Mucosa of rectum (tissue), 2 donors: ENCODE results near the gene DNHD1.

Experiments
- H3K27ac ChIP-seq, 2 donors: one replicate each; pipeline ENCODE4 v1.7.0; 2013; ENCODE audit warnings: inconsistent platforms in 2 of 2, low read depth in 2 of 2, low read length in 2 of 2
- H3K27me3 ChIP-seq, 2 donors: one replicate each; pipeline ENCODE4 v1.7.0; 2013; ENCODE audit warnings: low read length in 2 of 2; ENCODE audit not compliant: control insufficient read depth in 2 of 2, insufficient read depth in 2 of 2
- H3K36me3 ChIP-seq, 2 donors: one replicate each; pipeline ENCODE4 v1.7.0; 2013; ENCODE audit warnings: low read length in 2 of 2; ENCODE audit not compliant: control insufficient read depth in 2 of 2, insufficient read depth in 2 of 2
- H3K4me1 ChIP-seq, 2 donors: one replicate each; pipeline ENCODE4 v1.7.0; 2013; ENCODE audit warnings: low read length in 2 of 2, mild to moderate bottlenecking in 1 of 2; ENCODE audit not compliant: control insufficient read depth in 2 of 2, insufficient read depth in 2 of 2
- H3K4me3 ChIP-seq, 2 donors: one replicate each; pipeline ENCODE4 v1.7.0; 2013; ENCODE audit warnings: low read length in 2 of 2
- H3K9ac ChIP-seq, 2 donors: one replicate each; pipeline ENCODE4 v1.7.0; 2013; ENCODE audit warnings: low read length in 2 of 2, low read depth in 1 of 2, mild to moderate bottlenecking in 1 of 2
- H3K9me3 ChIP-seq, 2 donors: one replicate each; pipeline ENCODE4 v1.7.0; 2013; ENCODE audit warnings: low read length in 2 of 2; ENCODE audit not compliant: control insufficient read depth in 2 of 2
- donor health status: healthy.
- donor health status: Normal muscosa, but diverticular disease.

The DNHD1 gene

DNA sequence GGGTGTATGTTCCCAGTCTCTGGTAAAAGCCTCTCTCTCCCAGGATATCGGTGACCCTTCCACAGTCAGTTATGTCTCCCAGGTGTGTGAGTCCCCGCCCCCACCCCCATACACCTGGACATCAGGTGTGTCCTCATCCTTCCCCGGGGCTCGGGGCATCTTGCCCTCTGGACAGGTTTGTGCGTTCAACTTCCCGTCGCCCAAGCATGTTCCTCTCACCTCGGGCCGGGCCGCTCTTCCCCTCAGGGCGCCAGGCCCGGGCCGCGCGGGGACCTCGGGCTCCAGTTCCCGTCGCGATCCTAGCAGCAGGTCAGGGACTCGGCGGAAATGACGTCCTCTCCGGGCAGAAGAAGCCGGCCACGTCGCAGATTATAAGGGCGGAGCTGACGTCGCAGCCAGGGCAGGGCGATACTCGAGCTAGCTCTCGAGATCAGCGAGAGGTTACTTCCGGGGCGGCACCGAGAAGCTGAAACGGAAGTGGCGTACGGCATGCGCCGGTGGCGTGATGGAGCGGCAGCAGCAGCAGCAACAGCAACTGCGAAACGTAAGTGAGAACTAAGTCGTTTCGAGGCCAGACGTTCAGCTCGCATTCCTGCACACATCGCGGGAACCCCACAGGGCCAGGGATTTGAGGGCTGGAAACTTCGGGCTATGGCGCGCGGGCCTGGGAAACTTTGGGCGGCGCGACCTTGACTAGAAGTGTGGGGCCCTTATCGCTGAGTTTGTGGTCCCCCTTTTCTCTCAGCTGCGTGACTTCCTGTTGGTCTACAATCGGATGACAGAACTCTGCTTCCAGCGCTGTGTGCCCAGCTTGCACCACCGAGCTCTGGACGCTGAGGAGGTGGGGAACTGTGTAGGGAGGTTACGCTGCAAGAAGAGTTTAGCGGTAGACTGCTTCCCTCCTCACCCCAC is 15.8 kb upstream of the DNHD1 start, which contains the start of the genes ARFIP2 and TIMM10B:
Gene ARFIP2 (minus strand): TSS at position 320 of the 912 bp plus-strand sequence. CDS start 910 bp downstream, outside the sequence.
Gene TIMM10B (plus strand): TSS at position 490 of the 912 bp plus-strand sequence. CDS start 16 bp downstream, at position 506.
- Histone ChIP-seq H3K36me3 (peaks cover 44 to 63% of the 10 kb centered on the region in 2 donors), H3K4me1 (peaks cover 32 to 34% of the 10 kb centered on the region in 2 donors), H3K9me3 (no peaks in the 10 kb centered on the region), H3K27me3 (no peaks in the 10 kb centered on the region), H3K27ac (peak within 1 kb of the TSS; percentile 90 to 95), H3K4me3 (peak within 1 kb of the TSS; percentile 91 to 98), H3K9ac (peak within 1 kb of the TSS; percentile 70 to 93)

DNA sequence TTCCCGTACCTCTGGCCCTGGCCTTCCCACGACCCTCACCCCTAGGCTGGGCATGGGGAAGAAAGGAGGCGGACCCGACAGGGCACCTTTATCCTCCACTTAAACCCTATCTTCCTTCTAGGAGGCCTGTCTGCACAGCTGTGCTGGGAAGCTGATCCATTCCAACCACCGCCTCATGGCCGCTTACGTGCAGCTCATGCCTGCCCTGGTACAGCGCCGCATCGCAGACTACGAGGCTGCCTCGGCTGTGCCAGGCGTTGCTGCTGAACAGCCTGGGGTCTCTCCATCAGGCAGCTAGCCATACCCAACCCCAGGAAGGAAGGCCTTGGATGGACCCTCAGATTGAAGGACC is 15.2 kb upstream of the DNHD1 start:
- Histone ChIP-seq H3K4me1 (peaks cover 38 to 40% of the 10 kb centered on the region in 2 donors), H3K27me3 (no peaks in the 10 kb centered on the region), H3K9me3 (no peaks in the 10 kb centered on the region), H3K27ac (peak overlapping the region; percentile 90 to 95), H3K4me3 (peak overlapping the region; percentile 91 to 98), H3K9ac (peak overlapping the region; percentile 70 to 93), H3K36me3 (peaks cover 41 to 68% of the 10 kb centered on the region in 2 donors)

DNA sequence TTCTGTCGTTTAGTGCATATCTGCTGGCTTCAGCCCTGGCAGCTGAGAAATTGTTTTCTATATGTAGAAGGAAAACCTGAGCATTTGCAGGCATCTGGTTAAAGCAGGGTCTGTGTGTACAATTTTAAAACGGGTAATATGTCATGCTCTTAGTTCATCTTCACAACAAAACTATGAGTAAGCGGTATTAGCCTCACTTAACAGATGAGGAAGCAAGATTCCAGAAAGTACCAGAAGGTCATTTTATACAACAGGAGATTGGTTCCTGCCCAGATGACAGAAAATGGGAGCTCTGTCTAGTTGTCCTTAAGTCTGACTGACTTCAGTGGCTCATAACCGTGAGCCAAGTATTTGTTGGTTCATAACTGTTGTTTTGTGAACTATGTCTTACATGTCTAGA is 14.6 kb upstream of the DNHD1 start:
- peak overlapping the region in 1 of 2 donors; percentile 90 for H3K27ac ChIP-seq
- H3K27me3 ChIP-seq: no peaks in the 10 kb centered on the region
- peak overlapping the region; percentile 70 to 93 for H3K9ac ChIP-seq
- peaks cover 35 to 63% of the 10 kb centered on the region in 2 donors for H3K36me3 ChIP-seq
- H3K9me3 ChIP-seq: no peaks in the 10 kb centered on the region
- peak overlapping the region; percentile 91 to 98 for H3K4me3 ChIP-seq
- peaks cover 42 to 43% of the 10 kb centered on the region in 2 donors for H3K4me1 ChIP-seq

DNA sequence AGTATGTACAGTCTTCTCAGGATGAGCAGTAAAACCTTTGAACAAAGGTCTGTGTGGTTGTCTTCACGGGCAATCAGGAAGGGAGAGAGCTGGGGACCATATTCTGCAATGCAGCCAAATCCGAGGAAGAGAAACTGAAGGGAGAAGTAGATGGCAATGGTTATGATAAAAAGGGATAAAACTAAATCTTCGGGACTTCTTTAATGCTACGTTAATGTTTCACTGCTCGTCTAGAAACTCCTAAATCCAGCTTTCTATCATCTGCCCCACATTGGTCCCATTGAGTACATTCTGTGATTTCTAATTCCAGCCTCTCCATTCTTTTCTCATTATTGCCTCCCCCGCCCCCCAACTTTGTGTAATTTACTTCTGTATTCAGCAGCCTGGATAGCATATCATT is 14.1 kb upstream of the DNHD1 start:
- Histone ChIP-seq H3K4me1 (peaks cover 44 to 48% of the 10 kb centered on the region in 2 donors), H3K9me3 (no peaks in the 10 kb centered on the region), H3K9ac (no peak overlapping the region), H3K4me3 (no peak overlapping the region), H3K27me3 (no peaks in the 10 kb centered on the region), H3K27ac (no peak overlapping the region), H3K36me3 (peaks cover 30 to 57% of the 10 kb centered on the region in 2 donors)

DNA sequence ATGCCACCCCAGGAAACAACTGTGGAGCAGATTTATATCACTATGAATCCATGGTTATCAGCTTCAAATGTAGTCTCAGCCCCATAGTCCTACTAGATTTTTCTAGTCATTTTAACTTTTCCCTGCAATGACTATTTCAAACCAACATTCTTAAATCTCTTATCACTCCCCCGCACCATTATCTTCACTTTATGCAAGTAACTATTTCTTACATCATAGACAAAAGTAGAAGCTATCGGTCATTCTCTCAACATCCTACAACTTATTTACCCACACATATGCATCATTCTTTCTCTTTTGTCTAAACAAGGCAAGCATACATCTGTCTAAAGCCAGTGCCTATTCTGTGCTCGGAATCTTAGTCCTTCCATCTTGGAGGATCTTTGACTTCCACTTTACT is 11.4 kb upstream of the DNHD1 start:
- peaks cover 17 to 41% of the 10 kb centered on the region in 2 donors for H3K36me3 ChIP-seq
- no peak overlapping the region for H3K9ac ChIP-seq
- peaks cover 49 to 50% of the 10 kb centered on the region in 2 donors for H3K4me1 ChIP-seq
- H3K4me3 ChIP-seq: no peak overlapping the region
- H3K27me3 ChIP-seq: no peaks in the 10 kb centered on the region
- H3K27ac ChIP-seq: peak overlapping the region in 1 of 2 donors; percentile 34
- no peaks in the 10 kb centered on the region for H3K9me3 ChIP-seq

DNA sequence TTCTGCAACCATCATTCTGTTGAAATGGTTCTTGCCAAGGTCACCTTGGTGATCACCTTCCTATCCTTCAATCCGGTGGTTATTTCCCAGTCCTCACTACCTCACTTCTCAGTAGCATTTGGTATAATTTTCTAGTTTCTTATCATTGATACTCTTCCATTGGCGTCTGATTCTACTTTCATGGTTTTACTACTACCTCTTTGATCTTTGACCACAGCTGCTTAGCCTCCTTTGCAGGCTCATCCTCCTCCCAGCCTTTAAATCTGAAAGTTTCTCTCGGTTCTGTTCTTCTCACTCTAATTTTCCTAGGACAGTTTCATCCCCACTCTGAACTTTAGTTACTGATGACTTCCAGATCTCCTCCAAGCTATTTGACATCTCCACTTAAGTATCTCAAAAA is 10.8 kb upstream of the DNHD1 start:
- Histone ChIP-seq H3K4me1 (peaks cover 45 to 48% of the 10 kb centered on the region in 2 donors), H3K4me3 (no peak overlapping the region), H3K9me3 (no peaks in the 10 kb centered on the region), H3K36me3 (peaks cover 17 to 41% of the 10 kb centered on the region in 2 donors), H3K27ac (peak overlapping the region; percentile 34 to 44), H3K27me3 (no peaks in the 10 kb centered on the region), H3K9ac (no peak overlapping the region)

DNA sequence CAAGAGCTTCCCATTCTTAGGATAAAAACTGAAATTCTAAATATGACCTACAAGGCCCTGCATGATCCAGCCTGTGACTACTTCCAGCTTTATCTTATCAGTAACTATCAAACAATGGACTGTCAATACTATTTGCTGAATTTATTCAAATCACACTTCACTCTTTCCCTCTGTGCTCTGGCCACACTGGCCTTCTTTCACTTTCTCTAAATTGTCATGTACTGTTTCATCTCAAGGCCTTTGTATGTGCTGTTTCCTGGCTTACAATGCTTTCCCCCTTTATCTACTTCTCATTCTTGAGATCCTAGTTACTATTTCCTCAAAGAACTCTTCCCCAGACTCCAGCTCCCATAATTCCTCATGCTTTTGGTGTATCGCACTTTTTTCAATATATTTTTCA is 10.1 kb upstream of the DNHD1 start:
- no peaks in the 10 kb centered on the region for H3K9me3 ChIP-seq
- H3K4me1 ChIP-seq: peaks cover 43 to 45% of the 10 kb centered on the region in 2 donors
- peak overlapping the region; percentile 34 to 44 for H3K27ac ChIP-seq
- H3K36me3 ChIP-seq: peaks cover 17 to 41% of the 10 kb centered on the region in 2 donors
- H3K9ac ChIP-seq: peak overlapping the region; percentile 22 to 26
- no peak overlapping the region for H3K4me3 ChIP-seq
- H3K27me3 ChIP-seq: no peaks in the 10 kb centered on the region

DNA sequence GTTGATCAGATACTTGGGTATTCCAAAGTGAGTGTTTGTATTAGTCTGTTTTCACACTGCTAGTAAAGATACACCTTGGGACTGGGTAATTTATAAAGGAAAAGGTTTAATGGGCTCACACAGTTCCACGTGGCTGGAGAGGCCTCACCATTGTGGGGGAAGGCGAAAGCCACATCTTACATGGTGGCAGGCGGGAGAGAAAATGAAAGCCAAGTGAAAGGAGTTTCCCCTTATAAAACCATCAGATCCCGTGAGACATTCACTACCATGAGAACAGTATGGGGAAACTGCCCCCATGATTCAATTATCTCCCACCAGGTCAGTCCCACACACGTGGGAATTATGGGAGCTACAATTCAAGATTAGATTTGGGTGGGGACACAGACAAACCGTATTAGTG is 8.7 kb upstream of the DNHD1 start:
- peaks cover 31% of the 10 kb centered on the region in 2 donors for H3K4me1 ChIP-seq
- no peaks in the 10 kb centered on the region for H3K27me3 ChIP-seq
- H3K4me3 ChIP-seq: no peak overlapping the region
- H3K9ac ChIP-seq: no peak overlapping the region
- H3K36me3 ChIP-seq: peaks cover 8 to 29% of the 10 kb centered on the region in 2 donors
- H3K27ac ChIP-seq: peak overlapping the region; percentile 38 to 53
- H3K9me3 ChIP-seq: no peaks in the 10 kb centered on the region

DNA sequence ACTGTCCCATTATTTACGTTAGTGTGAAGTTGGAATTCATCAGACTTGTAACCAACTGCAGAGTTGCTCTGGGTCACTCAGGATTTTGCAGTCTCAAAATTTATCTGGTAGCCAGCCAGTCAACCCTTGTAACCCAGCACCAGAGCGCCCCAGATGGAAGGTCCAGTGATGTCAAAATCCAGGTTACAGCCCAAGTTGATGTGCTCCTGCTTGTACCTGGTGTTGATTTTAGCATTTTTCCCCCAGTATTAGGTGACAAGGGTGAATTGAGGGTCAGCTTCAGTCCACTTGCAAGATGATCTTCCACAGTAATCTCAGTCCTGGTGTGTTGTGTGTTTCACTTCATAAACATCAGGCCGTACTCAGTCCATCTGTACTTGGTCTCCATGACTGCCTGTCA is 8.3 kb upstream of the DNHD1 start:
- Histone ChIP-seq H3K9ac (peak overlapping the region in 1 of 2 donors; percentile 6), H3K4me1 (peaks cover 30 to 31% of the 10 kb centered on the region in 2 donors), H3K27me3 (no peaks in the 10 kb centered on the region), H3K36me3 (peaks cover 6 to 24% of the 10 kb centered on the region in 2 donors), H3K9me3 (no peaks in the 10 kb centered on the region), H3K4me3 (peak overlapping the region in 1 of 2 donors; percentile 4), H3K27ac (peak overlapping the region; percentile 38 to 53)

DNA sequence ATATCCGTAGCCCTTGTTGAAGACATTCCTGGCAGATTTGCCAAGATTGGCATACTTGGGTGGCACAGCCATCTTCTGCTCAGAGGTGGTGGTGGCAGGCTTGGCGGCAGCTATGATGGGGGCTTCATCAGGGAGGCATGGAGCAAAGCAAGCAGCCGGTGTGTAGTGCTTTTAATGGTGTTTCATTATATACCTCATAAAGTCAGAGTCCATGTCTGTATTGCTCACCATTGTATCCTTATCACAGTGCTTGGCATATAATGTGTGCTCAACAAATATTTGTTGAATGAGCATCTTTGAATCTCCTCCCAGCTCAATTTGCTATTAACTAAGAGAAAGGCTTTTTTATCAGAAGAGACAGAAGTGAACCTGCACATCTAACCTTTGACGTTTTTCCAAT is 7.8 kb upstream of the DNHD1 start:
- peaks cover 6 to 23% of the 10 kb centered on the region in 2 donors for H3K36me3 ChIP-seq

More for the DNA sequence above, 7.8 kb upstream of the DNHD1 start:
- H3K4me1 ChIP-seq: peaks cover 30 to 31% of the 10 kb centered on the region in 2 donors
- H3K9me3 ChIP-seq: no peaks in the 10 kb centered on the region
- peak overlapping the region in 1 of 2 donors; percentile 24 for H3K4me3 ChIP-seq
- H3K27ac ChIP-seq: peak overlapping the region; percentile 41 to 53
- no peaks in the 10 kb centered on the region for H3K27me3 ChIP-seq
- H3K9ac ChIP-seq: peak overlapping the region in 1 of 2 donors; percentile 6
